CD14-positive monocyte (primary cell): ENCODE measurements around the gene OR13J1. TPM values are rescaled to one million over a fixed set of nuclear protein-coding genes. Genes with fewer than 3 reads are reported as not detected.

Experiments
- DNase-seq, 3 donors: peaks; one replicate each; pipeline ENCODE4 v3.0.0-alpha.2; 2011 to 2022
- H2AFZ ChIP-seq: 2 replicates; pipeline ENCODE4 v1.6.0; 2012; ENCODE audit warnings: mild to moderate bottlenecking, low read depth, low read length, inconsistent platforms; ENCODE audit not compliant: insufficient read depth, poor library complexity, severe bottlenecking
- H3K27ac ChIP-seq, 2 donors: 1 replicate in 1 of 2; 2 replicates in 1 of 2; pipeline ENCODE4 v1.5.1; 2012 to 2013; ENCODE audit warnings: low read length in 2 of 2, control low read depth in 1 of 2, inconsistent platforms in 1 of 2, low read depth in 1 of 2, mild to moderate bottlenecking in 1 of 2
- H3K27me3 ChIP-seq, 2 donors: one replicate each; pipeline versions ENCODE4 v1.6.0 to v1.6.1; 2011 to 2013; ENCODE audit warnings: low read length in 2 of 2; ENCODE audit not compliant: control insufficient read depth in 2 of 2, insufficient read depth in 2 of 2
- H3K36me3 ChIP-seq, 2 donors: replicated peaks in 1 of 2; 1 replicate in 1 of 2; 2 replicates in 1 of 2; pipeline versions ENCODE4 v1.5.1 to v1.6.1; 2012 to 2013; ENCODE audit warnings: low read length in 2 of 2, control low read depth in 1 of 2, inconsistent platforms in 1 of 2, mild to moderate bottlenecking in 1 of 2; ENCODE audit not compliant: insufficient read depth in 2 of 2, control insufficient read depth in 1 of 2
- H3K4me1 ChIP-seq, 2 donors: 1 replicate in 1 of 2; 2 replicates in 1 of 2; pipeline versions ENCODE4 v1.5.1 to v1.6.1; 2012 to 2013; ENCODE audit warnings: low read length in 2 of 2, control low read depth in 1 of 2, inconsistent platforms in 1 of 2, mild to moderate bottlenecking in 1 of 2, moderate library complexity in 1 of 2; ENCODE audit not compliant: insufficient read depth in 2 of 2, control insufficient read depth in 1 of 2
- H3K4me2 ChIP-seq: replicated peaks from 2 replicates; pipeline ENCODE3; 2012; ENCODE audit warnings: low read length, moderate library complexity, mild to moderate bottlenecking; ENCODE audit not compliant: poor library complexity, severe bottlenecking; ENCODE audit errors: extremely low read depth
- H3K4me3 ChIP-seq, 3 experiments: fragments of 200-600 bp in 1 of 3; sonication (generic) in 1 of 3; replicated peaks in 1 of 3; 1 replicate in 2 of 3; 2 replicates in 1 of 3; pipeline ENCODE4 v1.5.1; 2011 to 2013; ENCODE audit warnings: low read length in 3 of 3, mild to moderate bottlenecking in 3 of 3, control low read depth in 2 of 3, low read depth in 2 of 3, inconsistent platforms in 1 of 3, moderate library complexity in 1 of 3
- H3K79me2 ChIP-seq: 2 replicates; pipeline ENCODE4 v1.6.0; 2012; ENCODE audit warnings: mild to moderate bottlenecking, control low read depth, inconsistent platforms, low read length, moderate library complexity; ENCODE audit not compliant: insufficient read depth
- H3K9ac ChIP-seq: 2 replicates; pipeline ENCODE4 v1.6.0; 2017; ENCODE audit warnings: low read length, mild to moderate bottlenecking; ENCODE audit not compliant: insufficient read depth, poor library complexity, severe bottlenecking
- H3K9me3 ChIP-seq, 2 donors: replicated peaks in 1 of 2; 1 replicate in 1 of 2; 2 replicates in 1 of 2; pipeline versions ENCODE4 v1.5.1 to v1.6.1; 2012 to 2013; ENCODE audit warnings: low read length in 2 of 2, control low read depth in 1 of 2; ENCODE audit not compliant: control insufficient read depth in 1 of 2, insufficient read depth in 1 of 2
- H4K20me1 ChIP-seq: 2 replicates; pipeline ENCODE4 v1.6.0; 2012; ENCODE audit warnings: mild to moderate bottlenecking, low read length, control low read depth, moderate library complexity; ENCODE audit not compliant: insufficient read depth
- H3K27ac Mint-ChIP-seq, 7 donors: one replicate each; pipeline ENCODE4 v1.8.0; 2020; ENCODE audit warnings: mild to moderate bottlenecking in 7 of 7, mixed read lengths in 7 of 7, moderate library complexity in 6 of 7, inconsistent platforms in 2 of 7
- H3K27me3 Mint-ChIP-seq, 3 donors: one replicate each; pipeline ENCODE4 v1.8.0; 2021 to 2022; ENCODE audit warnings: low read depth in 3 of 3, mild to moderate bottlenecking in 3 of 3, mixed read lengths in 3 of 3, moderate library complexity in 3 of 3, inconsistent platforms in 1 of 3
- H3K36me3 Mint-ChIP-seq, 2 donors: one replicate each; pipeline ENCODE4 v1.8.0; 2020; ENCODE audit warnings: mixed read lengths in 2 of 2, inconsistent platforms in 1 of 2, mild to moderate bottlenecking in 1 of 2
- H3K4me1 Mint-ChIP-seq: one replicate; pipeline ENCODE4 v1.8.0; 2020; ENCODE audit warnings: mild to moderate bottlenecking, mixed read lengths
- H3K4me3 Mint-ChIP-seq, 2 donors: one replicate each; pipeline ENCODE4 v1.8.0; 2020; ENCODE audit warnings: mild to moderate bottlenecking in 2 of 2, mixed read lengths in 2 of 2, moderate library complexity in 1 of 2
- H3K9me3 Mint-ChIP-seq, 7 donors: one replicate each; pipeline ENCODE4 v1.8.0; 2020 to 2022; ENCODE audit warnings: mixed read lengths in 7 of 7, mild to moderate bottlenecking in 6 of 7, moderate library complexity in 6 of 7, inconsistent platforms in 2 of 7
- WGBS: methylation state at CpG from one replicate; pipeline ENCODE4 v1.1.5; 2013; ENCODE audit warnings: missing lambda C conversion rate; ENCODE audit not compliant: insufficient coverage; 5-methylcytosine and 5-hydroxymethylcytosine counted together
- intact Hi-C, 2 donors: fragments of 100-400 bp; cut with micrococcal nuclease; formaldehyde crosslinking; loops; one replicate each; pipeline versions ENCODE4 v1.15.0 to v1.15.1; 2023
- polyA plus RNA-seq, 3 donors: library from polyadenylated mRNA; depleted of rRNA in 1 of 3; unstranded in 2 of 3; stranded (reverse) in 1 of 3; fragments of 300-500 nt in 2 of 3; fragments of >200 nt in 1 of 3; fragmentation: Illumina TruSeq in 2 of 3; gene quantifications; 1 replicate in 2 of 3; 2 replicates in 1 of 3; pipeline ENCODE4 v1.2.3, GENCODE V29; 2012 to 2021
- TF ChIP-seq, protein P1 (sequence below): fragments of 200-600 bp; IDR thresholded peaks from one replicate; pipeline ENCODE4 v1.8.0; 2022; ENCODE audit warnings: antibody characterized with exemption, mild to moderate bottlenecking

OR13J1 gene
- polyA plus RNA-seq, 3 donors, result not detected

DNA sequence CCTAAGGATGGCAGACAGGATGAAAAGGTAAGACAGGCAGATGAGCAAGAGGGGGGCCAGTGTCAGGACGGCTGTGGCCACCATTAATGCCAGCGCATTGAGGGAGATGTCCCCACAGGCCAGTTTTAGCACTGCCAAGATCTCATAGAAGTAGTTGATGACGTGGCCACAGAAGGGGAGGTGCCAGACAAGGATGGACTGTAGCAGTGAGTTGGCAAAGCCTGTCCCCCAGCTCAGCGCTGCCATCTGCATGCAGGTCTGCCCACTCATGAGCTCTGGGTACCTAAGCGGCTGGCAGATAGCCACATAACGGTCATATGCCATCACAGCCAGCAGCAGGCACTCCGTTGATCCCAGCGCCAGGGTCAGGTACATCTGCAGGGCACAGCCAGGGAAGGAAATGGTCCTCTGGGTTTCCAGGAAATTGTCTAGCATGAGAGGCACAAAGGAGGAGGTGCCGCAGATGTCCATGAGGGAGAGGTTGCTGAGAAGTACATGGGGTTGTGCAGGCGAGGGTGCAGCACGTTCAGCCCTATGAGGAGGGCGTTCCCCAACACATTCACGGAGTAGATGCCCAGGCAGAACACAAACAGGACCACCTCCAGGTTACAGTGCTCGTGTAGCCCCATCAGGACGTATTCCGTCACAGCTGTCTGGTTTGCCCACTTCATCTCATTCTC lies 10.8 kb downstream of the OR13J1 start:
- Mint-ChIP-seq H3K9me3 (peaks cover 0 to 4% (median 0%) of the 10 kb centered on the region in 7 donors), H3K4me3 (peak overlapping the region in 1 of 2 donors; percentile 61), H3K36me3 (peaks cover 0 to 2% of the 10 kb centered on the region in 2 donors), H3K4me1 (peaks cover 22% of the 10 kb centered on the region), H3K27ac (peak overlapping the region in 2 of 7 donors; percentile 41 to 75), H3K27me3 (peaks cover 41 to 65% (median 43%) of the 10 kb centered on the region in 3 donors)
- H3K4me2 ChIP-seq, result no peak overlapping the region
- peaks cover 4 to 19% of the 10 kb centered on the region in 2 donors for H3K4me1 ChIP-seq
- 68% methylated on average over 13 of the region's 16 CpGs for WGBS
- no peak overlapping the region for H3K27ac ChIP-seq
- H3K9ac ChIP-seq, result no peak overlapping the region
- intact Hi-C loops, result loop anchor here in 1 of 2 donors (10.0 kb wide), 1 partner anchor 55 kb away; no protein-coding TSS in a partner anchor
- no peak overlapping the region for H3K4me3 ChIP-seq
- H2AFZ ChIP-seq, result no peak overlapping the region
- DNase-seq, result peak; percentile 65 to 77 (median 68)
- H3K36me3 ChIP-seq, result no peaks in the 10 kb centered on the region
- H4K20me1 ChIP-seq, result no peaks in the 10 kb centered on the region
- H3K27me3 ChIP-seq, result peaks cover 8 to 53% of the 10 kb centered on the region in 2 donors
- TF ChIP-seq, protein P1, sequence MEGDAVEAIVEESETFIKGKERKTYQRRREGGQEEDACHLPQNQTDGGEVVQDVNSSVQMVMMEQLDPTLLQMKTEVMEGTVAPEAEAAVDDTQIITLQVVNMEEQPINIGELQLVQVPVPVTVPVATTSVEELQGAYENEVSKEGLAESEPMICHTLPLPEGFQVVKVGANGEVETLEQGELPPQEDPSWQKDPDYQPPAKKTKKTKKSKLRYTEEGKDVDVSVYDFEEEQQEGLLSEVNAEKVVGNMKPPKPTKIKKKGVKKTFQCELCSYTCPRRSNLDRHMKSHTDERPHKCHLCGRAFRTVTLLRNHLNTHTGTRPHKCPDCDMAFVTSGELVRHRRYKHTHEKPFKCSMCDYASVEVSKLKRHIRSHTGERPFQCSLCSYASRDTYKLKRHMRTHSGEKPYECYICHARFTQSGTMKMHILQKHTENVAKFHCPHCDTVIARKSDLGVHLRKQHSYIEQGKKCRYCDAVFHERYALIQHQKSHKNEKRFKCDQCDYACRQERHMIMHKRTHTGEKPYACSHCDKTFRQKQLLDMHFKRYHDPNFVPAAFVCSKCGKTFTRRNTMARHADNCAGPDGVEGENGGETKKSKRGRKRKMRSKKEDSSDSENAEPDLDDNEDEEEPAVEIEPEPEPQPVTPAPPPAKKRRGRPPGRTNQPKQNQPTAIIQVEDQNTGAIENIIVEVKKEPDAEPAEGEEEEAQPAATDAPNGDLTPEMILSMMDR, result peak; percentile 34
- H3K79me2 ChIP-seq, result no peaks in the 10 kb centered on the region
- no peaks in the 10 kb centered on the region for H3K9me3 ChIP-seq

DNA sequence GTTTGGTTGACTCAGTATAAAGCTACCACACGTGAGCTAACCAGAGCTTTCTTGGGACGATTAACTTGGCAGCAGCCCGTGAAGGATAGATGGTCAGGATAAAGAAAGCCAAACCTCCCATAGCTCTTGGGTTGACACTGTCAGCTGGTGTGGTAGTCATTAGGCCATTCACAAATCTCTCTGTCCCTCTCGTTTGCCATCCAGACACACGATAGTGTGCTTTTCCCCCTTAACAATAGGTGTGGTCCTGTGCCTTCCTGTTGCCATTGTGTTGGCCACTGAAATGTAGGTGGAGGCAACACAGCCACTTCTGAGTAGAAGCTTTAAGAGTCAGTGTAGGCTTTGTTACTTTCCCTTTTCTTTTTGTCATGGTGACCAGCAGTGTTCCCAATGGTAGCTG lies 11.7 kb downstream of the OR13J1 start:
- H3K4me3 Mint-ChIP-seq, result peak overlapping the region in 1 of 2 donors; percentile 62
- peaks cover 22% of the 10 kb centered on the region for H3K4me1 Mint-ChIP-seq
- Histone ChIP-seq H3K4me1 (peaks cover 4 to 19% of the 10 kb centered on the region in 2 donors), H4K20me1 (no peaks in the 10 kb centered on the region), H2AFZ (no peak overlapping the region), H3K79me2 (no peaks in the 10 kb centered on the region), H3K4me2 (no peak overlapping the region), H3K9ac (no peak overlapping the region), H3K27ac (no peak overlapping the region), H3K9me3 (no peaks in the 10 kb centered on the region), H3K4me3 (no peak overlapping the region), H3K27me3 (peaks cover 11 to 57% of the 10 kb centered on the region in 2 donors), H3K36me3 (no peaks in the 10 kb centered on the region)
- H3K27me3 Mint-ChIP-seq, result peaks cover 47 to 70% (median 49%) of the 10 kb centered on the region in 3 donors
- peaks cover 0 to 4% (median 0%) of the 10 kb centered on the region in 7 donors for H3K9me3 Mint-ChIP-seq
- peak overlapping the region in 2 of 7 donors; percentile 33 to 60 for H3K27ac Mint-ChIP-seq
- no CpG with 5 or more reads among the region's 5 CpGs for WGBS
- TF ChIP-seq, protein P1, result no peak
- H3K36me3 Mint-ChIP-seq, result peaks cover 0 to 2% of the 10 kb centered on the region in 2 donors
- DNase-seq, result peak in 1 of 3 donors; percentile 2
- intact Hi-C loops, result loop anchor here in 1 of 2 donors (10.0 kb wide), 1 partner anchor 56 kb away; no protein-coding TSS in a partner anchor
